IMR-90 (cell line): Measurements from ENCODE around the gene LAMB1. TPM values are rescaled to one million over a fixed set of nuclear protein-coding genes. Genes with fewer than 3 reads are reported as not detected.

Experiments used
- ATAC-seq: fragments of 200-7000 bp; cut with Tn5 transposase; 2 replicates; pipeline ENCODE4 v1.9.1; 2020; ENCODE audit warnings: low read depth, mild to moderate bottlenecking, moderate library complexity
- BruUV-seq: library from RNA; stranded (reverse); fragments of 400-500 nt; replicated peaks from 2 replicates; lab custom pipeline; 2021; lab: Mats Ljungman, UMichigan
- CTCF ChIA-PET: fragments of 300-600 bp; formaldehyde crosslinking; extraction: SDS; loops from one replicate; lab custom pipeline; 2021; ENCODE audit warnings: antibody characterized with exemption; lab: Yijun Ruan, JAX
- POLR2A ChIA-PET: fragments of 300-600 bp; sonication (Branson Sonifier 250); formaldehyde crosslinking; loops from one replicate; lab custom pipeline; 2022; ENCODE audit warnings: antibody characterized with exemption; ENCODE audit not compliant: unreplicated experiment; lab: Charles Lee
- DNase-seq: peaks from one replicate; pipeline ENCODE4 v3.0.0; 2013
- H2AFZ ChIP-seq: replicated peaks from 2 replicates; pipeline ENCODE3; 2013; ENCODE audit warnings: low read length, mild to moderate bottlenecking; ENCODE audit not compliant: poor library complexity
- H2AK5ac ChIP-seq: 2 replicates; pipeline ENCODE4 v1.6.1; 2013; ENCODE audit warnings: low read depth, low read length, inconsistent platforms
- H2AK9ac ChIP-seq: replicated peaks from 2 replicates; pipeline ENCODE3; 2013; ENCODE audit warnings: mild to moderate bottlenecking, low read depth, low read length, moderate library complexity; ENCODE audit not compliant: poor library complexity
- H2BK120ac ChIP-seq: 2 replicates; pipeline ENCODE4 v1.6.1; 2013; ENCODE audit warnings: low read depth, low read length, inconsistent platforms
- H2BK15ac ChIP-seq: 3 replicates; pipeline ENCODE4 v1.6.1; 2013; ENCODE audit warnings: low read depth, low read length, inconsistent platforms
- H2BK20ac ChIP-seq: 2 replicates; pipeline ENCODE4 v1.6.1; 2013; ENCODE audit warnings: low read depth, mild to moderate bottlenecking, inconsistent platforms, low read length, moderate library complexity
- H2BK5ac ChIP-seq: 2 replicates; pipeline ENCODE4 v1.6.1; 2013; ENCODE audit warnings: mild to moderate bottlenecking, low read depth, low read length, inconsistent platforms; ENCODE audit not compliant: poor library complexity, severe bottlenecking
- H3K14ac ChIP-seq: replicated peaks from 2 replicates; pipeline ENCODE4 v1.6.1; 2013; ENCODE audit warnings: low read depth, low read length, inconsistent platforms
- H3K18ac ChIP-seq: 2 replicates; pipeline ENCODE4 v1.6.1; 2013; ENCODE audit warnings: low read depth, low read length, control low read depth
- H3K23ac ChIP-seq: 2 replicates; pipeline ENCODE4 v1.6.1; 2013; ENCODE audit warnings: low read depth, low read length, inconsistent platforms
- H3K27ac ChIP-seq: 2 replicates; pipeline ENCODE4 v1.5.1; 2013; ENCODE audit warnings: mild to moderate bottlenecking, control low read depth, low read length; ENCODE audit not compliant: insufficient read depth
- H3K27me3 ChIP-seq: 2 replicates; pipeline ENCODE4 v1.6.1; 2013; ENCODE audit warnings: low read length; ENCODE audit not compliant: control insufficient read depth, insufficient read depth
- H3K36me3 ChIP-seq: 2 replicates; pipeline ENCODE4 v1.6.1; 2013; ENCODE audit warnings: low read length, mixed read lengths; ENCODE audit not compliant: control insufficient read depth, insufficient read depth
- H3K4ac ChIP-seq: 2 replicates; pipeline ENCODE4 v1.6.1; 2013; ENCODE audit warnings: low read depth, low read length, inconsistent platforms
- H3K4me1 ChIP-seq: 2 replicates; pipeline ENCODE4 v1.6.1; 2013; ENCODE audit warnings: low read length, mixed read lengths; ENCODE audit not compliant: control insufficient read depth, insufficient read depth
- H3K4me2 ChIP-seq: 2 replicates; pipeline ENCODE4 v1.6.1; 2013; ENCODE audit warnings: low read depth, mild to moderate bottlenecking, control low read depth, low read length, moderate library complexity
- H3K4me3 ChIP-seq: 2 replicates; pipeline ENCODE4 v1.5.1; 2013; ENCODE audit warnings: low read depth, mild to moderate bottlenecking, control low read depth, low read length, moderate library complexity; ENCODE audit not compliant: insufficient read depth
- H3K56ac ChIP-seq: 2 replicates; pipeline ENCODE4 v1.6.1; 2013; ENCODE audit warnings: low read length, inconsistent platforms; ENCODE audit not compliant: insufficient read depth; ENCODE audit errors: extremely low read depth
- H3K79me1 ChIP-seq, 2 experiments: 2 replicates each; pipeline ENCODE4 v1.6.1; 2013; ENCODE audit warnings: low read length in 2 of 2, inconsistent platforms in 1 of 2, low read depth in 1 of 2
- H3K9ac ChIP-seq: 2 replicates; pipeline ENCODE4 v1.6.1; 2013; ENCODE audit warnings: low read depth, low read length, control low read depth
- H3K9me1 ChIP-seq: 2 replicates; pipeline ENCODE4 v1.6.1; 2013; ENCODE audit warnings: low read length, inconsistent platforms; ENCODE audit not compliant: insufficient read depth
- H3K9me3 ChIP-seq: 2 replicates; pipeline ENCODE4 v1.6.1; 2013; ENCODE audit warnings: low read length; ENCODE audit not compliant: control insufficient read depth, insufficient read depth
- H4K20me1 ChIP-seq: 2 replicates; pipeline ENCODE4 v1.6.1; 2013; ENCODE audit warnings: low read length, inconsistent platforms; ENCODE audit not compliant: insufficient read depth
- H4K5ac ChIP-seq: 2 replicates; pipeline ENCODE4 v1.6.1; 2013; ENCODE audit warnings: mild to moderate bottlenecking, low read depth, low read length, control low read depth
- H4K8ac ChIP-seq, 2 experiments: 2 replicates each; pipeline ENCODE4 v1.6.1; 2013; ENCODE audit warnings: low read depth in 2 of 2, low read length in 2 of 2, control low read depth in 1 of 2, inconsistent platforms in 1 of 2
- H4K91ac ChIP-seq: 2 replicates; pipeline ENCODE4 v1.6.1; 2013; ENCODE audit warnings: low read depth, low read length, inconsistent platforms; ENCODE audit not compliant: insufficient read depth
- ELK1 ChIP-seq: fragments of 150-350 bp; IDR thresholded peaks from 2 replicates; pipeline ENCODE4 v1.6.1; 2016; ENCODE audit warnings: low read depth, mild to moderate bottlenecking, low read length, moderate library complexity, borderline replicate concordance
- MAZ ChIP-seq: IDR thresholded peaks from 2 replicates; pipeline ENCODE4 v1.6.1; 2012; ENCODE audit warnings: low read depth, mild to moderate bottlenecking, low read length, improper control_type of control experiment, moderate library complexity, borderline replicate concordance
- WGBS, 2 experiments: methylation state at CpG; one replicate each; pipeline versions ENCODE4 v1.1.5 to v1.1.7; 2013; ENCODE audit warnings: missing lambda C conversion rate in 2 of 2; ENCODE audit not compliant: insufficient read length in 1 of 2; ENCODE audit errors: extremely low coverage in 2 of 2; 5-methylcytosine and 5-hydroxymethylcytosine counted together
- dilution Hi-C: fragments of 300-500 bp; cut with HindIII; formaldehyde crosslinking; loops from one replicate; pipeline ENCODE4 v1.14.3; 2018; ENCODE audit warnings: low sequenced_read_pairs; ENCODE audit not compliant: unreplicated experiment
- in situ Hi-C: fragments of 300-500 bp; cut with MboI; formaldehyde crosslinking; loops from 3 replicates; pipeline ENCODE4 v1.14.3; 2019; ENCODE audit warnings: low sequenced_read_pairs, inconsistent platforms, mixed read lengths
- intact Hi-C: fragments of 100-400 bp; cut with micrococcal nuclease; formaldehyde crosslinking; loops from 2 replicates; pipeline ENCODE4 v1.10.0; 2022
- polyA plus RNA-seq, 3 experiments: library from polyadenylated mRNA; depleted of rRNA; stranded (reverse); fragments of >200 nt; gene quantifications; 2 replicates each; pipeline ENCODE4 v1.2.3, GENCODE V29; 2012; ENCODE audit warnings: low replicate concordance in 1 of 3
- total RNA-seq: library from RNA; depleted of rRNA; stranded (reverse); fragments of >200 nt; gene quantifications from 2 replicates; pipeline ENCODE4 v1.2.3, GENCODE V29; 2012

The LAMB1 gene
- total and polyA plus RNA-seq, 2 of the 4 experiments (the other 2 are of a cell fraction): 114 to 117 TPM

GRCh38 chr7:108049962-108050361, 47.0 kb upstream of the LAMB1 start:
- Histone ChIP-seq H3K4ac (no peak overlapping the region), H3K27ac (no peak overlapping the region), H3K56ac (no peak overlapping the region), H3K27me3 (no peaks in the 10 kb centered on the region), H4K20me1 (no peaks in the 10 kb centered on the region), H3K4me2 (no peak overlapping the region), H3K9me1 (peaks cover 2% of the 10 kb centered on the region; the same call in 1 of the 2 replicates), H2AK9ac (no peak overlapping the region), H4K5ac (no peak overlapping the region), H3K9me3 (no peaks in the 10 kb centered on the region), H4K8ac (no peak overlapping the region), H3K79me1 (no peaks in the 10 kb centered on the region), H3K18ac (no peak overlapping the region), H4K91ac (no peak overlapping the region), H2AFZ (no peak overlapping the region), H3K4me1 (peaks cover 6% of the 10 kb centered on the region), H3K23ac (no peak overlapping the region), H2BK20ac (no peak overlapping the region), H2BK120ac (no peak overlapping the region), H2AK5ac (no peak overlapping the region), H3K9ac (no peak overlapping the region), H3K36me3 (no peaks in the 10 kb centered on the region), H3K4me3 (no peak overlapping the region), H2BK15ac (no peak overlapping the region), H2BK5ac (no peak overlapping the region), H3K14ac (no peak overlapping the region)
- ChIA-PET CTCF (no interaction called here), POLR2A (no interaction called here)
- TF ChIP-seq MAZ: no peak
- no peak for TF ChIP-seq ELK1
- DNase-seq: no peak
- dilution Hi-C loops: no loop called here
- ATAC-seq: no peak
- in situ Hi-C loops: no loop called here
- intact Hi-C loops: no loop called here
- BruUV-seq: no TSS peak
- no CpG with 5 or more reads among the region's 3 CpGs for WGBS, 2 experiments
